Brain microvascular endothelial cell (primary cell): ENCODE results near the gene ENO1.
A peak's percentile ranks its signal among the peaks of the same experiment; 100 is the strongest.

Experiments
- DNase-seq: peaks from one replicate; pipeline ENCODE4 v3.0.0-alpha.2; 2020
- H3K27ac ChIP-seq: fragments of 250-450 bp; sonication (Bioruptor Pico); 2 replicates; pipeline ENCODE4 v1.5.1; 2020; ENCODE audit warnings: mild to moderate bottlenecking, moderate library complexity
- H3K27me3 ChIP-seq: fragments of 250-450 bp; sonication (Bioruptor Pico); replicated peaks from 2 replicates; pipeline ENCODE4 v1.5.1; 2020; ENCODE audit warnings: mild to moderate bottlenecking
- H3K36me3 ChIP-seq: fragments of 250-450 bp; sonication (Bioruptor Pico); replicated peaks from 2 replicates; pipeline ENCODE4 v1.5.1; 2020; ENCODE audit warnings: mild to moderate bottlenecking
- H3K4me3 ChIP-seq: 2 replicates; pipeline ENCODE4 v1.5.1; 2011; ENCODE audit warnings: low read depth, mild to moderate bottlenecking, control low read depth, low read length, moderate library complexity
- in situ Hi-C: cut with HindIII; loops from 2 replicates; pipeline ENCODE4 v1.10.0; 2017; ENCODE audit warnings: low sequenced_read_pairs, low pct_ligation_motif_present
- TF ChIP-seq, protein P1 (sequence below): IDR thresholded peaks from 2 replicates; pipeline ENCODE4 v1.5.1; 2011; ENCODE audit warnings: low read depth, mild to moderate bottlenecking, moderate library complexity, low read length, control low read depth, inconsistent platforms; ENCODE audit errors: missing control alignments

The ENO1 gene

DNA sequence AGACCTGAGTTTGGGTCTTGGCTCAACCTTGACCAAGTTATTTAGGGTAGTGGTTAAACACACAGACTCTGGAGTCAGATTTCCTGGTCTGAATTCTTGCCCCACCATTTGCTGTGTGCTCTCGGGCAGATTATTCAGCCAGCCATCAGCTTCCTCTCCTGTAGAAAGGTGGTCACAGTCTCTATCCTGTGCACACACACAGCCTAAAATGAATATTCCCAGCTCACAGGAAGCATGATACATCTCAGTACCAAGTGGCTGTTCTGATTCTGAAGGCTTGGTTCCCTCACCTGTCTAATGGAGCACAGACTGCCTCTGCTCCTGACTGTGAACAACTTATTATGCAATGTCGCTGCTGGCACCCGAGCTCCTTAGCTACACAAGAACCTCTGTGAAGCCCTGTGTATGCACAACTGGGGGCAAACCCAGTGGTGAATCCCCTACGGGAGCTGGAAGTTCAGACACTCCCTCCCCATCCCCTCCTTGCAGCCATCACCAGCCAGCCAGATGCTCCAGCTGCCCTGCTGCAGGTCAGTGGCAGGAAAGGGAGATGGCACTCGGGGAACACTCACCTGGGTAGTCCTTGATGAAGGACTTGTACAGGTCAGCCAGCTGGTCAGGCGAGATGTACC, 13.7 kb downstream of the ENO1 start:
- Histone ChIP-seq H3K27ac (no peak overlapping the region), H3K27me3 (no peaks in the 10 kb centered on the region), H3K4me3 (no peak overlapping the region), H3K36me3 (peaks cover 98% of the 10 kb centered on the region)
- DNase-seq, result no peak
- in situ Hi-C loops, result no loop called here
- TF ChIP-seq, protein P1, sequence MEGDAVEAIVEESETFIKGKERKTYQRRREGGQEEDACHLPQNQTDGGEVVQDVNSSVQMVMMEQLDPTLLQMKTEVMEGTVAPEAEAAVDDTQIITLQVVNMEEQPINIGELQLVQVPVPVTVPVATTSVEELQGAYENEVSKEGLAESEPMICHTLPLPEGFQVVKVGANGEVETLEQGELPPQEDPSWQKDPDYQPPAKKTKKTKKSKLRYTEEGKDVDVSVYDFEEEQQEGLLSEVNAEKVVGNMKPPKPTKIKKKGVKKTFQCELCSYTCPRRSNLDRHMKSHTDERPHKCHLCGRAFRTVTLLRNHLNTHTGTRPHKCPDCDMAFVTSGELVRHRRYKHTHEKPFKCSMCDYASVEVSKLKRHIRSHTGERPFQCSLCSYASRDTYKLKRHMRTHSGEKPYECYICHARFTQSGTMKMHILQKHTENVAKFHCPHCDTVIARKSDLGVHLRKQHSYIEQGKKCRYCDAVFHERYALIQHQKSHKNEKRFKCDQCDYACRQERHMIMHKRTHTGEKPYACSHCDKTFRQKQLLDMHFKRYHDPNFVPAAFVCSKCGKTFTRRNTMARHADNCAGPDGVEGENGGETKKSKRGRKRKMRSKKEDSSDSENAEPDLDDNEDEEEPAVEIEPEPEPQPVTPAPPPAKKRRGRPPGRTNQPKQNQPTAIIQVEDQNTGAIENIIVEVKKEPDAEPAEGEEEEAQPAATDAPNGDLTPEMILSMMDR, result no peak

DNA sequence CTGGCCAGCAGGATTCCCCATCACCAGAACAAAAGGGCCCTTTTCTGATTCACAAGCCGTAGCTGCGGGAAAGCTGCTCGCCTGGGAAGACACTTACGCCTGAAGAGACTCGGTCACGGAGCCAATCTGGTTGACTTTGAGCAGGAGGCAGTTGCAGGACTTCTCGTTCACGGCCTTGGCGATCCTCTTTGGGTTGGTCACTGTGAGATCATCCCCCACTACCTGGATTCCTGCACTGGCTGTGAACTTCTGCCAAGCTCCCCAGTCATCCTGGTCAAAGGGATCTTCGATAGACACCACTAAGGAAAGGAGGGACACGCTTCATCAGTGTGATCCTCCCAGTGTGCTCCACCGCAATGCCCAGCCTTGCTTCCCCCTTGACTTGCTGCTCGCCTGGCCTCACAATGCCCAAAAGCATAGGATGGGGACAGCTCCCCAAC, 14.7 kb downstream of the ENO1 start:
- in situ Hi-C loops, result no loop called here
- H3K4me3 ChIP-seq, result no peak overlapping the region
- TF ChIP-seq, protein P1, result no peak
- H3K27ac ChIP-seq, result no peak overlapping the region
- DNase-seq, result no peak
- H3K36me3 ChIP-seq, result peaks cover 97% of the 10 kb centered on the region
- H3K27me3 ChIP-seq, result no peaks in the 10 kb centered on the region

DNA sequence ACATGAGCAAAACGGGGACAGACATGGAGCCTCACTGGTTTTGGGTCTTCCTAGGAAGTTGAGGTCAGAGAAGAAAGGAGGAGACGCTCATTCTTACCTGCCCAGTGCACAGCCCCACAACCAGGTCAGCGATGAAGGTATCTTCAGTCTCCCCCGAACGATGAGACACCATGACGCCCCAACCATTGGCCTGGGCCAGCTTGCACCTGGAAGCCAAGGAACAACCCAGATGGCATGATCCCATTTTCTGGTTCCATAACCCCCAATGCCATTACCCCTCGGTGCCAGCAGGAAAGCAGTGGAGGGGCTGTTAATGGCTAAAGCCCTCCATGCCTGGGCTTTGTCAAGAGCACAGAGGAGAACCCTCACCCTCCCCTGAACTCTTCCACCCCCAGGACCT, 15.3 kb downstream of the ENO1 start:
- no peak overlapping the region for H3K27ac ChIP-seq
- no peak for DNase-seq
- no peaks in the 10 kb centered on the region for H3K27me3 ChIP-seq
- TF ChIP-seq, protein P1, result no peak
- peaks cover 96% of the 10 kb centered on the region for H3K36me3 ChIP-seq
- no peak overlapping the region for H3K4me3 ChIP-seq
- in situ Hi-C loops, result no loop called here

DNA sequence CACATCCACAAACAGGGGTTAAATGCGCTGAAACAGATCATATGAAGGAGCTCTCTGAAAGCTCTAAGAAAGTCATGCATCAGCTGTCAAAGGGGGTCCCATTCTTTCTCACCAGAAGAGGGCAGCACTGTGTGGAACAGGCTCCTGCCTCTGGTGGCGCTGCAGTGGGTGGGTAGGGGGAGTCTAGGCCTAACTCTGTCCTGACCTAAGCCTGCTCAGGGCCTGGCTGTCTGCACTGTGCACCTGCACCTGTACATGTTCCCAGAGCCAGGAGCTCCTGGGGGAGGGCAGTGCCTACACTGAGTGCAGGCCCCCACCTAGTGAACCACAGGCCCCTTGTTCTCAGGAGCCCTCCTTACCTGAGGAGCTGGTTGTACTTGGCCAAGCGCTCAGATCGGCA, 16.0 kb downstream of the ENO1 start:
- Histone ChIP-seq H3K36me3 (peaks cover 92% of the 10 kb centered on the region), H3K27me3 (no peaks in the 10 kb centered on the region), H3K4me3 (no peak overlapping the region), H3K27ac (no peak overlapping the region)
- in situ Hi-C loops, result no loop called here
- TF ChIP-seq, protein P1, result peak; percentile 87
- no peak for DNase-seq

DNA sequence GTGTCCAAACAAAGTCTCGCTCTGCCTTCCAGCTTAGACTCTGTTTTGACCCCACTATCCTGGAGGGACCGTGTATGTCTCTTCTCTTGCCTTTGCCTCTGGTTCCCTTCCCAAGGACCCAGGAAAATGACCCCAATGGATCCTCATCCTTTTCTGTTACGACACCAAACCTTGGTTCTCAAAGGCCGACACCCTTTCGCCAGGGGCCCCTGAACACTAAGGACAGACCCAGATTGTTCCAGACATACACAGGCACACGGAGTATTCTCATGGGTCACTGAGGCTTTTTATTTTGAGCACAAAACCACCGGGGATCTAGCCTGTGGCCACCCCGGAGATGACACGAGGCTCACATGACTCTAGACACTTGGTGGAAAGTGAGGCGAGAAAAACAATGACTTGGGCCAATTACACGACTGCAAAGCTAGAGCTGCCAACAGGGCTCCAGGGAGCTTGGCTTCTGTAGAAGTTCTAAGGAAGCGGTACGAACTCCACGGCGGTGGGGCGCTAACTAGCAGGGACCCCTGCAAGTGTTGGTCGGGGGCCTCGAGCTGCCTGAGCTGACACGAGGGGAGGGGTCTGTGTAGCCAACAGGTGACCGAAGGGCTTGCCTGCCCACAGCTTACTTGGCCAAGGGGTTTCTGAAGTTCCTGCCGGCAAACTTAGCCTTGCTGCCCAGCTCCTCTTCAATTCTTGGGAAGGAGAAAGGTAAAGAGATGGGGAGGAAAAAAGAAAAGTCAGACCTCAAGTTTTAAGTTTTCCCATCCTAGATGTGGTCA, 17.6 kb downstream of the ENO1 start:
- no peaks in the 10 kb centered on the region for H3K27me3 ChIP-seq
- no peak overlapping the region for H3K27ac ChIP-seq

More for the DNA sequence above, 17.6 kb downstream of the ENO1 start:
- TF ChIP-seq, protein P1, result no peak
- H3K36me3 ChIP-seq, result peaks cover 85% of the 10 kb centered on the region
- no peak overlapping the region for H3K4me3 ChIP-seq
- no peak for DNase-seq
- in situ Hi-C loops, result no loop called here
